OCI-LY3 (cell line): Measurements from ENCODE around the gene DUSP14.

Source experiments
- H2AFZ ChIP-seq: fragments of 200-600, 300-600 bp; shearing (Covaris generic); 2 replicates; pipeline ENCODE4 v1.6.0; 2014; ENCODE audit warnings: antibody characterized with exemption, low read depth, low read length
- H3K27ac ChIP-seq: fragments of 200-600, 300-600 bp; sonication (generic); 2 replicates; pipeline ENCODE4 v1.5.1; 2014; ENCODE audit warnings: mild to moderate bottlenecking, low read length, moderate library complexity, mixed read lengths
- H3K27me3 ChIP-seq: fragments of 200-600, 300-600 bp; sonication (generic); 2 replicates; pipeline ENCODE4 v1.6.1; 2014; ENCODE audit warnings: low read depth, low read length, mixed read lengths
- H3K36me3 ChIP-seq: fragments of 200-600, 300-600 bp; sonication (generic); replicated peaks from 2 replicates; pipeline ENCODE3; 2014; ENCODE audit warnings: low read depth, low read length, mixed read lengths
- H3K4me1 ChIP-seq: fragments of 300-600, 200-600 bp; sonication (generic); 2 replicates; pipeline ENCODE4 v1.6.1; 2014; ENCODE audit warnings: low read length, mixed read lengths
- H3K4me2 ChIP-seq: fragments of 200-600, 300-600 bp; sonication (generic); 2 replicates; pipeline ENCODE4 v1.6.1; 2014; ENCODE audit warnings: low read length, mixed read lengths
- H3K4me3 ChIP-seq: fragments of 300-600, 200-600 bp; sonication (generic); 2 replicates; pipeline ENCODE4 v1.5.1; 2014; ENCODE audit warnings: antibody characterized with exemption, mild to moderate bottlenecking, low read length, moderate library complexity
- H3K79me2 ChIP-seq: fragments of 300-600, 200-600 bp; shearing (Covaris generic); 2 replicates; pipeline ENCODE4 v1.6.1; 2014; ENCODE audit warnings: mild to moderate bottlenecking, low read length, mixed read lengths
- H3K9ac ChIP-seq: fragments of 300-600, 200-600 bp; shearing (Covaris generic); 2 replicates; pipeline ENCODE4 v1.6.0; 2014; ENCODE audit warnings: mild to moderate bottlenecking, low read length, moderate library complexity
- H3K9me3 ChIP-seq: fragments of 200-600, 300-600 bp; shearing (Covaris generic); 2 replicates; pipeline ENCODE4 v1.6.1; 2014; ENCODE audit warnings: low read length, mixed read lengths; ENCODE audit not compliant: insufficient read depth
- H4K20me1 ChIP-seq: fragments of 200-600, 300-600 bp; sonication (generic); 2 replicates; pipeline ENCODE4 v1.6.1; 2016; ENCODE audit warnings: low read length, mixed read lengths; ENCODE audit not compliant: insufficient read depth
- EZH2phosphoT487 ChIP-seq: fragments of 200-600 bp; shearing (Covaris generic); IDR thresholded peaks from 2 replicates; pipeline ENCODE4 v1.6.1; 2018; ENCODE audit warnings: antibody characterized with exemption, mixed run types, low read depth
- TF ChIP-seq, protein P1 (sequence below): fragments of 200-600, 300-600 bp; sonication (generic); IDR thresholded peaks from 2 replicates; pipeline ENCODE4 v1.5.1; 2014; ENCODE audit warnings: antibody characterized with exemption, low read length, low read depth

Gene DUSP14

DNA sequence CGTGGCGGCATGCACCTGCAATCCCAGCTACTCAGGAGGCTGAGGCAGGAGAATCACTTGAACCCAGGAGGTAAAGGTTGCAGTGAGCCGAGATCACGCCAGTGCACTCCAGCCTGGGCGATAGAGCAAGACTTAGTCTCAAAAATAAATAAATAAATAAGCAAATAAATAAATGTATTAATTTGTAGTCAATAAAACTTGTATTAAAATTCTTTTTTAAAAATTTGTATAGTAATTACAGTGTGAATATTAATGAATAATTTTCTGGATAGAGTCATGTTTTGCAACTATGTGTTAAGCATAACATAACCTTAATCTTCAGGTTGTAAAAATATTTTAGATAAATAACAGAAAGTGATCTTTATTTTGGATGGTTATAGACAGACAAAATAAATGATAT lies 27.2 kb upstream of the DUSP14 start:
- Histone ChIP-seq H3K9ac (no peak overlapping the region), H3K79me2 (no peaks in the 10 kb centered on the region), H3K27me3 (no peaks in the 10 kb centered on the region), H4K20me1 (no peaks in the 10 kb centered on the region), H2AFZ (no peak overlapping the region), H3K4me1 (no peaks in the 10 kb centered on the region), H3K9me3 (no peaks in the 10 kb centered on the region), H3K4me2 (no peak overlapping the region), H3K27ac (no peak overlapping the region), H3K36me3 (peaks cover 18% of the 10 kb centered on the region), H3K4me3 (no peak overlapping the region)
- TF ChIP-seq, protein P1, sequence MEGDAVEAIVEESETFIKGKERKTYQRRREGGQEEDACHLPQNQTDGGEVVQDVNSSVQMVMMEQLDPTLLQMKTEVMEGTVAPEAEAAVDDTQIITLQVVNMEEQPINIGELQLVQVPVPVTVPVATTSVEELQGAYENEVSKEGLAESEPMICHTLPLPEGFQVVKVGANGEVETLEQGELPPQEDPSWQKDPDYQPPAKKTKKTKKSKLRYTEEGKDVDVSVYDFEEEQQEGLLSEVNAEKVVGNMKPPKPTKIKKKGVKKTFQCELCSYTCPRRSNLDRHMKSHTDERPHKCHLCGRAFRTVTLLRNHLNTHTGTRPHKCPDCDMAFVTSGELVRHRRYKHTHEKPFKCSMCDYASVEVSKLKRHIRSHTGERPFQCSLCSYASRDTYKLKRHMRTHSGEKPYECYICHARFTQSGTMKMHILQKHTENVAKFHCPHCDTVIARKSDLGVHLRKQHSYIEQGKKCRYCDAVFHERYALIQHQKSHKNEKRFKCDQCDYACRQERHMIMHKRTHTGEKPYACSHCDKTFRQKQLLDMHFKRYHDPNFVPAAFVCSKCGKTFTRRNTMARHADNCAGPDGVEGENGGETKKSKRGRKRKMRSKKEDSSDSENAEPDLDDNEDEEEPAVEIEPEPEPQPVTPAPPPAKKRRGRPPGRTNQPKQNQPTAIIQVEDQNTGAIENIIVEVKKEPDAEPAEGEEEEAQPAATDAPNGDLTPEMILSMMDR, result no peak
- no peak for TF ChIP-seq EZH2phosphoT487

DNA sequence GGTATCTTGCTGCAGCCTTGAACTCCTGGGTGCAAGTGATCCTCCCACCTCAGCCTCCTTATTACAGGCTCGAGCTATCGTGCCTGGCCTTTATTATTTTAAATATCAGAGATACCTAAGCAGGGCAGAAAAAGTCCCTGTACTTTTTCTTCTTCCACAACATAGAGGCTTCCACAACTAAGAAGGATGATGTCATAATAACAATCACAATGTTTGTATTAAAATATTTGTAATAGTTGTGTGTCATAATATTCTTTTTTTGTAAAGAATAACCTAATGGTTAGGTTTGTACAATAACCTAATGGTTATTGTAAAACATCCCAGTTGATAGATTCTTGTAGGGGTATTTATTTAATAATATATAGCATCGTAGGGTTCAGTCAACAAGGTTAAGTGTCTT lies 26.7 kb upstream of the DUSP14 start:
- peaks cover 19% of the 10 kb centered on the region for H3K36me3 ChIP-seq
- no peaks in the 10 kb centered on the region for H3K27me3 ChIP-seq
- no peaks in the 10 kb centered on the region for H4K20me1 ChIP-seq
- H3K9ac ChIP-seq, result no peak overlapping the region
- no peaks in the 10 kb centered on the region for H3K9me3 ChIP-seq
- no peak overlapping the region for H3K4me3 ChIP-seq
- H3K27ac ChIP-seq, result no peak overlapping the region
- H3K4me2 ChIP-seq, result no peak overlapping the region
- H3K79me2 ChIP-seq, result no peaks in the 10 kb centered on the region
- TF ChIP-seq, protein P1, result no peak
- no peak for TF ChIP-seq EZH2phosphoT487
- no peak overlapping the region for H2AFZ ChIP-seq
- H3K4me1 ChIP-seq, result no peaks in the 10 kb centered on the region

DNA sequence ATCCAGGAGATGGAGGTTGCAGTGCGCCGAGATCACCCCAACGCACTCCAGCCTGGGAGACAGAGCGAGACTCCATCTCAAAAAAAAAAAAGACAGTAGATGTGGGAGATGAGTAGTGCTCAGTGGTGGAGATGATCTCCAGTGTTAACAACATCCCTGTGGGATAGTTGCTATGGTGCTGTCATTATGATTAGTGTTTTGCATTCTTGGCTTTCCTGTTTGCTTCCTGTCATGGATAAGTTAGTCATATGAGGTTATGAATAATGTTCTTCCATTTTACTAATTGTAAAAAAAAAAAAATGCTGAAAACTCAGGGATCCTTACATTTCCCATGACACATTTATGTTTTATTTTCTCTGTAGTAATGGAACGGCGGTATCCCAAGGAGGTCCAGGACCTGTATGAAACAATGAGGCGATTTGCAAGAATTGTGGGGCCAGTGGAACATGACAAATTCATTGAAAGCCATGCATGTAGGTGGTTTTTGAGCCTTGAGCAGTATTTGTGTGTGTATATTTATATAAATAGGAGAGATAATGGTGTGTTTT lies 24.5 kb upstream of the DUSP14 start:
- Histone ChIP-seq H3K27ac (no peak overlapping the region), H3K4me1 (no peaks in the 10 kb centered on the region), H3K4me2 (no peak overlapping the region), H3K27me3 (no peaks in the 10 kb centered on the region), H3K9me3 (no peaks in the 10 kb centered on the region), H2AFZ (no peak overlapping the region), H3K79me2 (no peaks in the 10 kb centered on the region), H3K36me3 (peaks cover 24% of the 10 kb centered on the region), H3K9ac (no peak overlapping the region), H4K20me1 (no peaks in the 10 kb centered on the region), H3K4me3 (no peak overlapping the region)
- TF ChIP-seq EZH2phosphoT487, result no peak
- TF ChIP-seq, protein P1, result no peak

DNA sequence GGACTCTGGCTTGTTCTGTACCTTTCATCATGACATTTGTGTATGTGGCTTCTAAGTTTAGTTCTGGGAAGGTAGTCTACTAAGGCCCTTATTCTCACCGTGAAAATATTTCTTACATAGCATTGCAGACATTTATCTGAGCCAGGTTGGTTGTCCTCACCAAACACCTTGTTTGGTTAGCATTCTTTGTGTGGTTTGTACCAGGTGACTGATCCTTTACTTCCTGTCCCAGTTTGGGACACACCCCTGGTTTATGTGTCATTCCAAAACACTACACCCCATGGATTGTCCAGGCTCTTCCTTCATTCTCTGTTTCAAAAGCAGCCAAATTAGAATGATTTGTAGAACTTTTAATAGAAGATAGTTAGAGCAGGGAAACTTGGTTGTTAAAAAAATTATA lies 23.2 kb upstream of the DUSP14 start:
- H3K4me1 ChIP-seq, result no peaks in the 10 kb centered on the region
- no peak for TF ChIP-seq EZH2phosphoT487
- TF ChIP-seq, protein P1, result no peak
- H3K27me3 ChIP-seq, result no peaks in the 10 kb centered on the region
- no peak overlapping the region for H3K4me2 ChIP-seq
- H2AFZ ChIP-seq, result no peak overlapping the region
- H3K9me3 ChIP-seq, result no peaks in the 10 kb centered on the region
- peaks cover 34% of the 10 kb centered on the region for H3K36me3 ChIP-seq
- no peaks in the 10 kb centered on the region for H3K79me2 ChIP-seq
- H4K20me1 ChIP-seq, result no peaks in the 10 kb centered on the region
- no peak overlapping the region for H3K27ac ChIP-seq
- H3K4me3 ChIP-seq, result no peak overlapping the region
- no peak overlapping the region for H3K9ac ChIP-seq
